Testis (tissue), 3 donors: Measurements from ENCODE around the gene CCDC188. TPM values are rescaled to one million over a fixed set of nuclear protein-coding genes. Genes with fewer than 3 reads are reported as not detected.

Experiments
- DNase-seq: peaks from one replicate; pipeline ENCODE4 v3.0.0-alpha.2; 2019
- H3K27ac ChIP-seq, 2 donors: fragments of 200-600 bp; sonication (generic); one replicate each; pipeline ENCODE4 v1.5.1; 2019
- H3K27me3 ChIP-seq: fragments of 200-600 bp; sonication (generic); one replicate; pipeline ENCODE4 v1.5.1; 2019
- H3K36me3 ChIP-seq: fragments of 200-600 bp; sonication (generic); one replicate; pipeline ENCODE4 v1.5.1; 2017; ENCODE audit warnings: low read depth; ENCODE audit errors: missing control alignments
- H3K4me1 ChIP-seq: fragments of 200-600 bp; sonication (generic); one replicate; pipeline ENCODE4 v1.5.1; 2019
- H3K4me3 ChIP-seq, 2 donors: fragments of 200-600 bp; sonication (generic); one replicate each; pipeline ENCODE4 v1.5.1; 2017 to 2019
- H3K9me3 ChIP-seq: fragments of 200-600 bp; sonication (generic); one replicate; pipeline ENCODE4 v1.5.1; 2017
- CTCF ChIP-seq, 3 experiments: fragments of 450-650 bp in 2 of 3; fragments of 200-600 bp in 1 of 3; sonication (generic) in 1 of 3; IDR thresholded peaks; one replicate each; pipeline ENCODE4 v1.5.1; 2016 to 2019; ENCODE audit warnings: antibody characterized with exemption in 3 of 3, mild to moderate bottlenecking in 2 of 3, moderate library complexity in 1 of 3
- POLR2A ChIP-seq: fragments of 450-650 bp; IDR thresholded peaks from one replicate; pipeline ENCODE4 v1.6.1; 2017; ENCODE audit warnings: antibody characterized with exemption, mild to moderate bottlenecking, moderate library complexity
- WGBS, 2 donors: methylation state at CpG; one replicate each; pipeline ENCODE4 v1.1.5; 2018; 5-methylcytosine and 5-hydroxymethylcytosine counted together
- intact Hi-C: fragments of 100-400 bp; cut with DNase I; formaldehyde crosslinking; loops from one replicate; pipeline ENCODE4 v1.15.1; 2023; ENCODE audit warnings: low total_unique reads
- polyA plus RNA-seq: library from polyadenylated mRNA; stranded (reverse); fragments of 350-450 nt; fragmentation: Illumina TruSeq; extraction: RNeasy Lipid Tissue Mini Kit (QIAGEN cat#74804); gene quantifications from one replicate; pipeline ENCODE4 v1.2.3, GENCODE V29; 2014; ENCODE audit warnings: low read depth, low replicate concordance; ENCODE audit not compliant: insufficient read depth
- total RNA-seq, 2 donors: library from RNA; depleted of rRNA; stranded (reverse); fragments of >200 nt; gene quantifications; one replicate each; pipeline ENCODE4 v1.2.3, GENCODE V29; 2016

The CCDC188 gene
- total and polyA plus RNA-seq, 3 donors from 2014 or later = 12.2 to 46.5 (median 33.1) TPM

DNA sequence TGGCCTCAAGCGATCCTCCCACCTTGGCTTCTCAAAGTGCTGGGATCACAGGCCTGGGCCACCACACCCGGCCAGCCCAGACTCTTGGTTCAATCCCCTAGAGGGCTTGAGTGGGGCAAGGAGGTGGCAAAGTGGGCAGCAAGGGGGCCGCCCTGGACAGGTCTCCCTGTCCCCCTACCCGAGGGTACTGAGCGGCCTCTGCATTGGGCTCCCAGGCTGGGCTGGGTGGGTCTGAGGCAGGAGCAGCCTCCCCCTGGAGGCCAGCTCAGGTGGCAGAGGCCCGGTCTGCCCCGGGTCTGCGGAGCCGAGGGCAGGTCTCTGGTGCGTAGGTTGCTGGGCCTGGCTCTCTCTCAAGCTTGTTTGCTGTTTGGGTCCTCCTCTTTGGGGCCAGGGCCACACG, 22.4 kb upstream of the CCDC188 start:
- 86 to 90% methylated on average over 2 to 11 of the region's 11 CpGs for WGBS, 2 donors
- no peak overlapping the region for H3K27ac ChIP-seq
- no peaks in the 10 kb centered on the region for H3K27me3 ChIP-seq
- H3K4me1 ChIP-seq = peaks cover 3% of the 10 kb centered on the region
- no peak for TF ChIP-seq POLR2A
- TF ChIP-seq CTCF (IDR thresholded peaks at IDR 0.05) = no peak
- intact Hi-C loops = no loop called here
- H3K36me3 ChIP-seq = no peaks in the 10 kb centered on the region
- DNase-seq = no peak
- H3K9me3 ChIP-seq = no peaks in the 10 kb centered on the region
- H3K4me3 ChIP-seq = no peak overlapping the region

DNA sequence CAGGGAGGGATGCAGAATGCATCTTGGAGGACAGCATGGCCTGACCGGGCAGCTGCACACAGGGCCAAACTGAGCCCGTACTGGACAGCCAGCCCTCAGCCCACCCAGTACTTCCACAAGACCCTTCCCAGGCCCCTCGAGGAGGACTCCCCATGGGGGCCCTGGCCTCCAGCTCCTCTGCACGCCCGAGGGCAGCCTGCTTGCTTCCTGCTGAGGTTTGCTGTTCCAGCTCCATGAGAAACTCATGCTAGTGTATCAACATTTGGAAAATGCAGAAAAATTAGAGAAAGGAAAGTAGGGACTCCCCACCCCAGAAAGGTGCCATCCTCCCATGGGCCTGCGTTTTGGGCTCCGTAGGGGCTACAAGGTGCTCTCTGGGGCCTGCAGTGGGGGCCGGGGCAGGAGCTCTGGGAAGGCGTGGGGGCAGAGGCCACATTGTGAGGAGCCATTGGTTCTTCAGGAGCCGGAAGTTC, 21.3 kb upstream of the CCDC188 start:
- intact Hi-C loops = no loop called here
- TF ChIP-seq POLR2A (no peak), CTCF (IDR thresholded peaks at IDR 0.05) (no peak)

GRCh38 chr22:20171288-20172140, 20.7 kb upstream of the CCDC188 start:
- Histone ChIP-seq H3K4me3 (no peak overlapping the region), H3K9me3 (no peaks in the 10 kb centered on the region), H3K4me1 (no peaks in the 10 kb centered on the region), H3K36me3 (no peaks in the 10 kb centered on the region), H3K27ac (no peak overlapping the region), H3K27me3 (no peaks in the 10 kb centered on the region)
- DNase-seq = no peak
- TF ChIP-seq POLR2A (no peak), CTCF (IDR thresholded peaks at IDR 0.05) (no peak)
- intact Hi-C loops = no loop called here
- WGBS, 2 donors = 92 to 94% methylated on average over 12 of the region's 12 CpGs

More for the DNA sequence above, 21.3 kb upstream of the CCDC188 start:
- H3K27ac ChIP-seq = no peak overlapping the region
- H3K4me3 ChIP-seq = no peak overlapping the region
- no peaks in the 10 kb centered on the region for H3K9me3 ChIP-seq
- H3K27me3 ChIP-seq = no peaks in the 10 kb centered on the region
- H3K36me3 ChIP-seq = no peaks in the 10 kb centered on the region
- no peak for DNase-seq
- peaks cover 3% of the 10 kb centered on the region for H3K4me1 ChIP-seq
- 90 to 91% methylated on average over 10 of the region's 10 CpGs for WGBS, 2 donors

GRCh38 chr22:20170170-20170569, 19.3 kb upstream of the CCDC188 start:
- H3K4me3 ChIP-seq = no peak overlapping the region
- no peak for DNase-seq
- intact Hi-C loops = no loop called here
- TF ChIP-seq POLR2A (no peak), CTCF (IDR thresholded peaks at IDR 0.05) (no peak)
- H3K36me3 ChIP-seq = no peaks in the 10 kb centered on the region
- WGBS, 2 donors = 90 to 100% methylated on average over 1 to 13 of the region's 13 CpGs
- no peaks in the 10 kb centered on the region for H3K9me3 ChIP-seq
- H3K27me3 ChIP-seq = no peaks in the 10 kb centered on the region
- H3K4me1 ChIP-seq = no peaks in the 10 kb centered on the region
- H3K27ac ChIP-seq = no peak overlapping the region
